ENCODE results near the gene MYO18B.

- no peak for TF ChIP-seq POLR2A (IDR thresholded peaks at IDR 0.05)
- TF ChIP-seq, protein P1, sequence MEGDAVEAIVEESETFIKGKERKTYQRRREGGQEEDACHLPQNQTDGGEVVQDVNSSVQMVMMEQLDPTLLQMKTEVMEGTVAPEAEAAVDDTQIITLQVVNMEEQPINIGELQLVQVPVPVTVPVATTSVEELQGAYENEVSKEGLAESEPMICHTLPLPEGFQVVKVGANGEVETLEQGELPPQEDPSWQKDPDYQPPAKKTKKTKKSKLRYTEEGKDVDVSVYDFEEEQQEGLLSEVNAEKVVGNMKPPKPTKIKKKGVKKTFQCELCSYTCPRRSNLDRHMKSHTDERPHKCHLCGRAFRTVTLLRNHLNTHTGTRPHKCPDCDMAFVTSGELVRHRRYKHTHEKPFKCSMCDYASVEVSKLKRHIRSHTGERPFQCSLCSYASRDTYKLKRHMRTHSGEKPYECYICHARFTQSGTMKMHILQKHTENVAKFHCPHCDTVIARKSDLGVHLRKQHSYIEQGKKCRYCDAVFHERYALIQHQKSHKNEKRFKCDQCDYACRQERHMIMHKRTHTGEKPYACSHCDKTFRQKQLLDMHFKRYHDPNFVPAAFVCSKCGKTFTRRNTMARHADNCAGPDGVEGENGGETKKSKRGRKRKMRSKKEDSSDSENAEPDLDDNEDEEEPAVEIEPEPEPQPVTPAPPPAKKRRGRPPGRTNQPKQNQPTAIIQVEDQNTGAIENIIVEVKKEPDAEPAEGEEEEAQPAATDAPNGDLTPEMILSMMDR (IDR thresholded peaks at IDR 0.05): no peak
Observed at GRCh38 chr22:25841775-25842174, 99.8 kb downstream of the MYO18B start.

Measured in vagina (tissue), 2 donors.